ENCODE measurements around the gene PSME1. TPM values are rescaled to one million over a fixed set of nuclear protein-coding genes. Genes with fewer than 3 reads are reported as not detected.

PSME1 gene
- total and polyA plus RNA-seq, 2 of the 13 experiments (the other 11 are each of a cell fraction or from before 2014, with no cell fraction given): 159 to 608 TPM

GRCh38 chr14:24147761-24148428 is 11.9 kb downstream of the PSME1 start:
- H4K20me1 ChIP-seq (ENCODE audit: insufficient read depth, low read length): peaks cover 7% of the 10 kb centered on the region
- H3K79me2 ChIP-seq (ENCODE audit: insufficient read depth, low read length): peaks cover 40% of the 10 kb centered on the region
- peak overlapping the region; percentile 91 to 100 (median 96) for H3K4me3 ChIP-seq (replicated peaks in 1 of 3; ENCODE audit: insufficient read depth in 1 of 3, low read depth in 2 of 3, low read length in 3 of 3)
- in situ Hi-C loops (cut with HindIII; ENCODE audit: extremely low pct_ligation_motif_present, low pct_unique_long_range_greater_than_20kb) (loop anchor here (25.0 kb wide), 1 partner anchor 836 kb away; the partner anchor contains the start of genes BCL2L2, PABPN1 and PPP1R3E), intact Hi-C loops (cut with micrococcal nuclease; ENCODE audit: unreplicated experiment) (no loop called here)
- H3K4me1 ChIP-seq (ENCODE audit: insufficient read depth, low read length): peaks cover 51% of the 10 kb centered on the region
- WGBS (ENCODE audit: low lambda C conversion rate): 2% methylated on average over 27 of the region's 29 CpGs
- FAIRE-seq: peak; percentile 30
- H3K36me3 ChIP-seq (replicated peaks in 1 of 2; ENCODE audit: control insufficient read depth in 1 of 2, insufficient read depth in 2 of 2, low read length in 2 of 2): peaks cover 40 to 56% of the 10 kb centered on the region in 2 experiments
- H3K27me3 ChIP-seq (ENCODE audit: control insufficient read depth in 1 of 2, insufficient read depth in 2 of 2, low read length in 2 of 2): peaks cover 0 to 3% of the 10 kb centered on the region in 2 experiments; a peak in 1 of 5 replicates
- peak; percentile 5 for ATAC-seq
- ChIA-PET POLR2A (interaction anchor here (0.9 to 8.5 kb wide), 17 partner anchors 11 to 537 kb away, joined by 3 to 279 read pairs (median 33); partner anchors contain the start of genes CHMP4A, CIDEB, DCAF11 and FITM1), CTCF (ENCODE audit: low intra/inter-chr PET ratio, low total read pairs) (interaction anchor here (1.0 kb wide), 1 partner anchor 149 kb away, joined by 3 read pairs; no protein-coding TSS in a partner anchor)
- peak overlapping the region; percentile 45 for H3K27ac ChIP-seq (ENCODE audit: extremely low read length, insufficient read depth, low read length)
- peak overlapping the region; percentile 86 for H3K9ac ChIP-seq (ENCODE audit: insufficient read depth, low read depth, low read length)
- no peak overlapping the region for H2AFZ ChIP-seq (ENCODE audit: low read length)
- H3K4me2 ChIP-seq (ENCODE audit: low read depth, low read length): peak overlapping the region; percentile 98
- no peak for DNase-seq (ENCODE audit: low spot score)
- no peaks in the 10 kb centered on the region for H3K9me3 ChIP-seq (ENCODE audit: low read length)
- BruUV-seq (replicated peaks): TSS peak; percentile 63
- TF ChIP-seq RXRB (CRISPR knock-in tag; IDR thresholded peaks at IDR 0.05; ENCODE audit: borderline replicate concordance) (no peak), ZFX (CRISPR knock-in tag; IDR thresholded peaks at IDR 0.05; ENCODE audit: low read depth) (peak; percentile 89), MYC (CRISPR knock-in tag; IDR thresholded peaks at IDR 0.05; ENCODE audit: borderline replicate concordance) (0 out of 2 replicates have a peak, but pooled peaks have one; percentile 12), ZNF343 (CRISPR knock-in tag; IDR thresholded peaks at IDR 0.05) (0 out of 2 replicates have a peak, but pooled peaks have one; percentile 60), KDM5B (CRISPR knock-in tag; IDR thresholded peaks at IDR 0.05; ENCODE audit: borderline replicate concordance) (peak; percentile 82; the same call in 1 of the 2 replicates), ZNF280D (CRISPR knock-in tag; IDR thresholded peaks at IDR 0.05) (peak; percentile 89; the same call in 1 of the 2 replicates), TOPORS (CRISPR knock-in tag; IDR thresholded peaks at IDR 0.05) (0 out of 2 replicates have a peak, but pooled peaks have one; percentile 72), REL (CRISPR knock-in tag; conservative IDR thresholded peaks at IDR 0.05) (no peak), ZNF660 (CRISPR knock-in tag; IDR thresholded peaks at IDR 0.05; ENCODE audit: borderline replicate concordance, low read depth) (0 out of 2 replicates have a peak, but pooled peaks have one; percentile 92), HMGXB4 (CRISPR knock-in tag; IDR thresholded peaks at IDR 0.05; ENCODE audit: borderline replicate concordance in 1 of 2, low read depth in 1 of 2) (peak in 1 of 2 experiments; percentile 20; a peak in 1 of 4 replicates), MAZ (IDR thresholded peaks at IDR 0.05; ENCODE audit: borderline replicate concordance, low read depth, low read length) (no peak), MAZ (CRISPR knock-in tag; IDR thresholded peaks at IDR 0.05; ENCODE audit: low read depth) (no peak), GATAD1 (CRISPR knock-in tag; IDR thresholded peaks at IDR 0.05) (no peak; the same call in 1 of the 2 replicates), ZNF451 (CRISPR knock-in tag; IDR thresholded peaks at IDR 0.05) (peak; percentile 42; the same call in 1 of the 2 replicates), ZNF333 (CRISPR knock-in tag; IDR thresholded peaks at IDR 0.05; ENCODE audit: borderline replicate concordance) (no peak; the same call in 1 of the 2 replicates), ZNF337 (CRISPR knock-in tag; IDR thresholded peaks at IDR 0.05; ENCODE audit: borderline replicate concordance, low read depth) (no peak)
- TF ChIP-seq, protein P1, sequence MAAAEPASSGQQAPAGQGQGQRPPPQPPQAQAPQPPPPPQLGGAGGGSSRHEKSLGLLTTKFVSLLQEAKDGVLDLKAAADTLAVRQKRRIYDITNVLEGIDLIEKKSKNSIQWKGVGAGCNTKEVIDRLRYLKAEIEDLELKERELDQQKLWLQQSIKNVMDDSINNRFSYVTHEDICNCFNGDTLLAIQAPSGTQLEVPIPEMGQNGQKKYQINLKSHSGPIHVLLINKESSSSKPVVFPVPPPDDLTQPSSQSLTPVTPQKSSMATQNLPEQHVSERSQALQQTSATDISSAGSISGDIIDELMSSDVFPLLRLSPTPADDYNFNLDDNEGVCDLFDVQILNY (CRISPR knock-in tag; conservative IDR thresholded peaks at IDR 0.05): no peak

Measured in HepG2 (cell line).